H1 (cell line): ENCODE results near the gene GID8. TPM values are rescaled to one million over a fixed set of nuclear protein-coding genes. Genes with fewer than 3 reads are reported as not detected.

Experiments used
- BRCA1 ChIP-seq: IDR thresholded peaks from 2 replicates; pipeline ENCODE4 v1.6.1; 2012; ENCODE audit warnings: low read depth, low read length, improper control_type of control experiment
- FOSL1 ChIP-seq: IDR thresholded peaks from 2 replicates; pipeline ENCODE4 v1.6.1; 2011; ENCODE audit warnings: mild to moderate bottlenecking, low read depth, low read length, moderate library complexity; ENCODE audit not compliant: insufficient read depth
- MAFK ChIP-seq: IDR thresholded peaks from 2 replicates; pipeline ENCODE4 v1.6.1; 2012; ENCODE audit warnings: low read depth, mild to moderate bottlenecking, improper control_type of control experiment, low read length
- PHF8 ChIP-seq: fragments of 200-600 bp; sonication (generic); conservative IDR thresholded peaks from 2 replicates; pipeline ENCODE4 v1.7.1; 2012; ENCODE audit warnings: low read depth, mild to moderate bottlenecking, inconsistent platforms, low read length, moderate library complexity
- POLR2A ChIP-seq, 2 experiments: IDR thresholded peaks; 1 replicate in 1 of 2; 2 replicates in 1 of 2; pipeline ENCODE4 v1.6.1; 2011; ENCODE audit warnings: low read depth in 2 of 2, low read length in 2 of 2, mild to moderate bottlenecking in 2 of 2; ENCODE audit errors: control extremely low read depth in 1 of 2
- POLR2AphosphoS5 ChIP-seq: IDR thresholded peaks from 2 replicates; pipeline ENCODE4 v1.6.1; 2011; ENCODE audit warnings: low read depth, low read length
- polyA plus RNA-seq, 7 experiments: library from polyadenylated mRNA; depleted of rRNA in 3 of 7; stranded (reverse) in 5 of 7; unstranded in 2 of 7; fragments of >200 nt in 5 of 7; fragments of 200-250 nt in 2 of 7; gene quantifications; 1 replicate in 5 of 7; 2 replicates in 1 of 7; 4 replicates in 1 of 7; pipeline versions ENCODE4 v1.2.1 to v1.2.3, GENCODE V29; 2011 to 2013; ENCODE audit warnings: missing spikeins in 2 of 7, mixed read lengths in 2 of 7
- total RNA-seq: library from RNA; stranded (reverse); fragmentation: NEBNext Ultra II Directional; extraction: Animal tissue kit (Norgen Biotek cat#: 25700); gene quantifications from 2 replicates; pipeline ENCODE4 v1.2.1, GENCODE V29; 2021

Gene GID8
- total and polyA plus RNA-seq, 2 of the 8 experiments (the other 6 are each of a cell fraction or from before 2014, with no cell fraction given): 39.7 to 72.9 TPM

- TF ChIP-seq POLR2A (IDR thresholded peaks at IDR 0.05; ENCODE audit: control extremely low read depth in 1 of 2, low read depth in 2 of 2, low read length in 2 of 2) (no peak), POLR2AphosphoS5 (no peak), FOSL1 (no peak), MAFK (no peak), PHF8 (no peak), BRCA1 (no peak)
These were observed 57.5 kb downstream of the GID8 start (continued) for GRCh38 chr20:62995481-62995880.
